Measurements from ENCODE around the gene MADCAM1.

MADCAM1 gene

DNA sequence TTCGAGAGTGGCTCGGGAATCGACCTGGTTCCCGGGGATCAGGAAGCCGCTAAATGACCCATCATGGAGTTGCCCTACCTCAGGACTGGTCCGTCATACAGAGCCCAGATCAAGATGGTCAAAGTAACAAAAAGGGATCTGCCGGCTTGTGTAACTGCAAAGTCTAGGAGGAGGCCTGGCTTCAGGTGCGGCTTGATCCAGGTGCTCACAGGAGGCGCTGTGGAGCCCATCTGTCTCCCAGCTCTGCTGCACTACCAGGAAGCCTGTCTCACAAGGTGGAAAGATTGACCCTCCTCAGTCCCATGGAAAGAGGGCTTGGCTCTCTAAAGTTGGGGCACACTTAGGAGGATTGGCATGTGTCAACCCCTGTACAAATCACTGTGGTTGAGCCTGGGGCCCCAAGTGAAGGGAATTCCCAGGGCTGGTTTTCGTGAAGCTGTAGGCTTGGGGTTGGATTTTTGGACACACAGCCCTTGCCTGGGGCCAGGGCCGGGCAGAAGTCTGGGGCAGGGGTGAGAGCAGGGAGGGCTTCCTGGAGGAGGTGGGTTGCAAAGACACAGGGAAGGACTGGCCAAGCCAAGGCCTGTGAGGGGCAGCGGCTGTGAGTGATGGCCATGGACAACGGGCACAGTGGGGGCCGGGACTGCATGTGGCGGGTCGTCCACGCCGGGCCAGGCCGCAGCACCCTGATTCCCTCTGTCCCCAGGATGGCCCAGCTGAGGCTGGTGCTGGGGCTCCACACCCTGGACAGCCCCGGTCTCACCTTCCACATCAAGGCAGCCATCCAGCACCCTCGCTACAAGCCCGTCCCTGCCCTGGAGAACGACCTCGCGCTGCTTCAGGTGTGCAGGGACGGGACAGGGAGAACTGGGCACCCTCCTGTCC, 51.8 kb downstream of the MADCAM1 start:
- TF ChIP-seq OSR1 (CRISPR knock-in tag; IDR thresholded peaks at IDR 0.05) = no peak
- no peak for TF ChIP-seq ZC3H10 (CRISPR knock-in tag; IDR thresholded peaks at IDR 0.05)
- TF ChIP-seq ZFP30 (CRISPR knock-in tag; IDR thresholded peaks at IDR 0.05) = no peak
- TF ChIP-seq, protein P1, sequence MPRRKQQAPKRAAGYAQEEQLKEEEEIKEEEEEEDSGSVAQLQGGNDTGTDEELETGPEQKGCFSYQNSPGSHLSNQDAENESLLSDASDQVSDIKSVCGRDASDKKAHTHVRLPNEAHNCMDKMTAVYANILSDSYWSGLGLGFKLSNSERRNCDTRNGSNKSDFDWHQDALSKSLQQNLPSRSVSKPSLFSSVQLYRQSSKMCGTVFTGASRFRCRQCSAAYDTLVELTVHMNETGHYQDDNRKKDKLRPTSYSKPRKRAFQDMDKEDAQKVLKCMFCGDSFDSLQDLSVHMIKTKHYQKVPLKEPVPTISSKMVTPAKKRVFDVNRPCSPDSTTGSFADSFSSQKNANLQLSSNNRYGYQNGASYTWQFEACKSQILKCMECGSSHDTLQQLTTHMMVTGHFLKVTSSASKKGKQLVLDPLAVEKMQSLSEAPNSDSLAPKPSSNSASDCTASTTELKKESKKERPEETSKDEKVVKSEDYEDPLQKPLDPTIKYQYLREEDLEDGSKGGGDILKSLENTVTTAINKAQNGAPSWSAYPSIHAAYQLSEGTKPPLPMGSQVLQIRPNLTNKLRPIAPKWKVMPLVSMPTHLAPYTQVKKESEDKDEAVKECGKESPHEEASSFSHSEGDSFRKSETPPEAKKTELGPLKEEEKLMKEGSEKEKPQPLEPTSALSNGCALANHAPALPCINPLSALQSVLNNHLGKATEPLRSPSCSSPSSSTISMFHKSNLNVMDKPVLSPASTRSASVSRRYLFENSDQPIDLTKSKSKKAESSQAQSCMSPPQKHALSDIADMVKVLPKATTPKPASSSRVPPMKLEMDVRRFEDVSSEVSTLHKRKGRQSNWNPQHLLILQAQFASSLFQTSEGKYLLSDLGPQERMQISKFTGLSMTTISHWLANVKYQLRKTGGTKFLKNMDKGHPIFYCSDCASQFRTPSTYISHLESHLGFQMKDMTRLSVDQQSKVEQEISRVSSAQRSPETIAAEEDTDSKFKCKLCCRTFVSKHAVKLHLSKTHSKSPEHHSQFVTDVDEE (CRISPR knock-in tag; IDR thresholded peaks at IDR 0.05) = no peak
- no peak for ATAC-seq

DNA sequence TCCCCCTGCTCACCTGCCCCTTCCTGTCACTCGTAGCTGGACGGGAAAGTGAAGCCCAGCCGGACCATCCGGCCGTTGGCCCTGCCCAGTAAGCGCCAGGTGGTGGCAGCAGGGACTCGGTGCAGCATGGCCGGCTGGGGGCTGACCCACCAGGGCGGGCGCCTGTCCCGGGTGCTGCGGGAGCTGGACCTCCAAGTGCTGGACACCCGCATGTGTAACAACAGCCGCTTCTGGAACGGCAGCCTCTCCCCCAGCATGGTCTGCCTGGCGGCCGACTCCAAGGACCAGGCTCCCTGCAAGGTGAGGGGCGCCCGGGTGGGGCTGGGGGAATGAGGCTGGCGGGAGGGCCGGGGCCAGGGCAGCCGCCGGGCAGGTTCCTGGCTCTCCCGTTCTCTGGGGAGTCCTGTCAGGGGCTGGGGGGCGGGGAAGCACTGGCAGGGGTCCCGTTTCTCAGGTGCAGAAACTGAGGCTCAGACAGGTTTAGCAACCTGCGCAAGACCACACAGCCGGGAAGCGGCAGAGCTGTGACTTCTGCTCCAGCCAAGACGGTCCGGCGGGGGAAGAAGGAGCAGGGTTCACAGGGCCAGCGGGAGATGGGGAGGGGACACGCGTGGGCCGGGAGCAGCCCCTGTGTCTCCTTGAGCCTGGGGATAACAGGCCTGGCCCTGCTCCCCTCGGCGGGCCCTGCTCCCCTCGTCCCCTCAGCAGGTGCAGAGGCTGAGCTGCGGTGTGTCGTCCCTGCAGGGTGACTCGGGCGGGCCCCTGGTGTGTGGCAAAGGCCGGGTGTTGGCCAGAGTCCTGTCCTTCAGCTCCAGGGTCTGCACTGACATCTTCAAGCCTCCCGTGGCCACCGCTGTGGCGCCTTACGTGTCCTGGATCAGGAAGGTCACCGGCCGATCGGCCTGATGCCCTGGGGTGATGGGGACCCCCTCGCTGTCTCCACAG, 52.9 kb downstream of the MADCAM1 start:
- ATAC-seq = no peak; the same call in 2 of the 3 replicates
- TF ChIP-seq RARB (CRISPR knock-in tag; IDR thresholded peaks at IDR 0.05) = no peak
- TF ChIP-seq, protein P2, sequence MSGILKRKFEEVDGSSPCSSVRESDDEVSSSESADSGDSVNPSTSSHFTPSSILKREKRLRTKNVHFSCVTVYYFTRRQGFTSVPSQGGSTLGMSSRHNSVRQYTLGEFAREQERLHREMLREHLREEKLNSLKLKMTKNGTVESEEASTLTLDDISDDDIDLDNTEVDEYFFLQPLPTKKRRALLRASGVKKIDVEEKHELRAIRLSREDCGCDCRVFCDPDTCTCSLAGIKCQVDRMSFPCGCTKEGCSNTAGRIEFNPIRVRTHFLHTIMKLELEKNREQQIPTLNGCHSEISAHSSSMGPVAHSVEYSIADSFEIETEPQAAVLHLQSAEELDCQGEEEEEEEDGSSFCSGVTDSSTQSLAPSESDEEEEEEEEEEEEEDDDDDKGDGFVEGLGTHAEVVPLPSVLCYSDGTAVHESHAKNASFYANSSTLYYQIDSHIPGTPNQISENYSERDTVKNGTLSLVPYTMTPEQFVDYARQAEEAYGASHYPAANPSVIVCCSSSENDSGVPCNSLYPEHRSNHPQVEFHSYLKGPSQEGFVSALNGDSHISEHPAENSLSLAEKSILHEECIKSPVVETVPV (CRISPR knock-in tag; IDR thresholded peaks at IDR 0.05) = no peak
- TF ChIP-seq ARNTL (CRISPR knock-in tag; IDR thresholded peaks at IDR 0.05; ENCODE audit: borderline replicate concordance, low read depth) = no peak
- TF ChIP-seq ISL1 (CRISPR knock-in tag; IDR thresholded peaks at IDR 0.05) = no peak
- no peak for TF ChIP-seq SNAI2 (CRISPR knock-in tag; IDR thresholded peaks at IDR 0.05)
- TF ChIP-seq, protein P1 (CRISPR knock-in tag; IDR thresholded peaks at IDR 0.05) = no peak
- no peak for TF ChIP-seq OSR1 (CRISPR knock-in tag; IDR thresholded peaks at IDR 0.05)
- no peak for TF ChIP-seq ZNF8 (CRISPR knock-in tag; IDR thresholded peaks at IDR 0.05)
- no peak for TF ChIP-seq ZFP3 (CRISPR knock-in tag; IDR thresholded peaks at IDR 0.05)
- no peak for TF ChIP-seq ZFP30 (CRISPR knock-in tag; IDR thresholded peaks at IDR 0.05)
- TF ChIP-seq, protein P3, sequence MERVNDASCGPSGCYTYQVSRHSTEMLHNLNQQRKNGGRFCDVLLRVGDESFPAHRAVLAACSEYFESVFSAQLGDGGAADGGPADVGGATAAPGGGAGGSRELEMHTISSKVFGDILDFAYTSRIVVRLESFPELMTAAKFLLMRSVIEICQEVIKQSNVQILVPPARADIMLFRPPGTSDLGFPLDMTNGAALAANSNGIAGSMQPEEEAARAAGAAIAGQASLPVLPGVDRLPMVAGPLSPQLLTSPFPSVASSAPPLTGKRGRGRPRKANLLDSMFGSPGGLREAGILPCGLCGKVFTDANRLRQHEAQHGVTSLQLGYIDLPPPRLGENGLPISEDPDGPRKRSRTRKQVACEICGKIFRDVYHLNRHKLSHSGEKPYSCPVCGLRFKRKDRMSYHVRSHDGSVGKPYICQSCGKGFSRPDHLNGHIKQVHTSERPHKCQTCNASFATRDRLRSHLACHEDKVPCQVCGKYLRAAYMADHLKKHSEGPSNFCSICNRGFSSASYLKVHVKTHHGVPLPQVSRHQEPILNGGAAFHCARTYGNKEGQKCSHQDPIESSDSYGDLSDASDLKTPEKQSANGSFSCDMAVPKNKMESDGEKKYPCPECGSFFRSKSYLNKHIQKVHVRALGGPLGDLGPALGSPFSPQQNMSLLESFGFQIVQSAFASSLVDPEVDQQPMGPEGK (CRISPR knock-in tag; IDR thresholded peaks at IDR 0.05; ENCODE audit: borderline replicate concordance) = no peak
- no peak for TF ChIP-seq ZNF70 (CRISPR knock-in tag; IDR thresholded peaks at IDR 0.05)
- TF ChIP-seq, protein P4, sequence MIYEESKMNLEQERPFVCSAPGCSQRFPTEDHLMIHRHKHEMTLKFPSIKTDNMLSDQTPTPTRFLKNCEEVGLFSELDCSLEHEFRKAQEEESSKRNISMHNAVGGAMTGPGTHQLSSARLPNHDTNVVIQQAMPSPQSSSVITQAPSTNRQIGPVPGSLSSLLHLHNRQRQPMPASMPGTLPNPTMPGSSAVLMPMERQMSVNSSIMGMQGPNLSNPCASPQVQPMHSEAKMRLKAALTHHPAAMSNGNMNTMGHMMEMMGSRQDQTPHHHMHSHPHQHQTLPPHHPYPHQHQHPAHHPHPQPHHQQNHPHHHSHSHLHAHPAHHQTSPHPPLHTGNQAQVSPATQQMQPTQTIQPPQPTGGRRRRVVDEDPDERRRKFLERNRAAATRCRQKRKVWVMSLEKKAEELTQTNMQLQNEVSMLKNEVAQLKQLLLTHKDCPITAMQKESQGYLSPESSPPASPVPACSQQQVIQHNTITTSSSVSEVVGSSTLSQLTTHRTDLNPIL (CRISPR knock-in tag; IDR thresholded peaks at IDR 0.05; ENCODE audit: low read depth) = no peak
- no peak for TF ChIP-seq TOX (CRISPR knock-in tag; IDR thresholded peaks at IDR 0.05; ENCODE audit: borderline replicate concordance)
- no peak for TF ChIP-seq ZC3H10 (CRISPR knock-in tag; IDR thresholded peaks at IDR 0.05)
- TF ChIP-seq, protein P5, sequence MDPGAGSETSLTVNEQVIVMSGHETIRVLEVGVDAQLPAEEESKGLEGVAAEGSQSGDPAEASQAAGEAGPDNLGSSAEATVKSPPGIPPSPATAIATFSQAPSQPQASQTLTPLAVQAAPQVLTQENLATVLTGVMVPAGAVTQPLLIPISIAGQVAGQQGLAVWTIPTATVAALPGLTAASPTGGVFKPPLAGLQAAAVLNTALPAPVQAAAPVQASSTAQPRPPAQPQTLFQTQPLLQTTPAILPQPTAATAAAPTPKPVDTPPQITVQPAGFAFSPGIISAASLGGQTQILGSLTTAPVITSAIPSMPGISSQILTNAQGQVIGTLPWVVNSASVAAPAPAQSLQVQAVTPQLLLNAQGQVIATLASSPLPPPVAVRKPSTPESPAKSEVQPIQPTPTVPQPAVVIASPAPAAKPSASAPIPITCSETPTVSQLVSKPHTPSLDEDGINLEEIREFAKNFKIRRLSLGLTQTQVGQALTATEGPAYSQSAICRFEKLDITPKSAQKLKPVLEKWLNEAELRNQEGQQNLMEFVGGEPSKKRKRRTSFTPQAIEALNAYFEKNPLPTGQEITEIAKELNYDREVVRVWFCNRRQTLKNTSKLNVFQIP (CRISPR knock-in tag; IDR thresholded peaks at IDR 0.05; ENCODE audit: borderline replicate concordance, low read depth) = no peak
- no peak for TF ChIP-seq PPARA (CRISPR knock-in tag; IDR thresholded peaks at IDR 0.05; ENCODE audit: borderline replicate concordance)
- no peak for TF ChIP-seq BACH2 (CRISPR knock-in tag; IDR thresholded peaks at IDR 0.05; ENCODE audit: borderline replicate concordance)
- no peak for TF ChIP-seq CSDC2 (CRISPR knock-in tag; IDR thresholded peaks at IDR 0.05)
- no peak for TF ChIP-seq GLIS3 (CRISPR knock-in tag; IDR thresholded peaks at IDR 0.05)
